RWPE2 (cell line): Measurements from ENCODE around the gene BDH1.
"Not testable (repeated sequence)": the region's sequence is repeated elsewhere in the genome, so short reads cannot be mapped to it uniquely, and the experiment has no call there.

Experiments used
- ATAC-seq: fragments of 200-7000 bp; cut with Tn5 transposase; 3 replicates; pipeline ENCODE4 v1.9.1; 2021; ENCODE audit warnings: low read depth
- DNase-seq: peaks from one replicate; pipeline ENCODE4 v3.0.0-alpha.2; 2020; ENCODE audit warnings: low spot score
- H3K27ac ChIP-seq: fragments of 450-650 bp; 2 replicates; pipeline ENCODE4 v1.5.1; 2017; ENCODE audit warnings: mild to moderate bottlenecking; ENCODE audit not compliant: poor library complexity, severe bottlenecking
- H3K27me3 ChIP-seq: fragments of 250-450 bp; sonication (Bioruptor Pico); 2 replicates; pipeline ENCODE4 v1.5.1; 2021; ENCODE audit warnings: mild to moderate bottlenecking, moderate library complexity; ENCODE audit not compliant: insufficient read depth, poor library complexity, severe bottlenecking
- H3K36me3 ChIP-seq: fragments of 250-450 bp; sonication (Bioruptor Pico); 2 replicates; pipeline ENCODE4 v1.5.1; 2020; ENCODE audit warnings: low read depth, mild to moderate bottlenecking, moderate library complexity
- H3K4me1 ChIP-seq: fragments of 250-450 bp; sonication (Bioruptor Pico); 2 replicates; pipeline ENCODE4 v1.5.1; 2021; ENCODE audit warnings: mild to moderate bottlenecking, moderate library complexity; ENCODE audit not compliant: insufficient read depth, poor library complexity, severe bottlenecking
- H3K4me3 ChIP-seq: fragments of 250-450 bp; sonication (Bioruptor Pico); 2 replicates; pipeline ENCODE4 v1.5.1; 2021; ENCODE audit warnings: mild to moderate bottlenecking, moderate library complexity; ENCODE audit not compliant: severe bottlenecking
- H3K9me3 ChIP-seq: fragments of 250-450 bp; sonication (Bioruptor Pico); 2 replicates; pipeline ENCODE4 v1.5.1; 2021; ENCODE audit warnings: mild to moderate bottlenecking, moderate library complexity; ENCODE audit not compliant: severe bottlenecking
- TF ChIP-seq, protein P1 (sequence below): fragments of 450-650 bp; IDR thresholded peaks from one replicate; pipeline ENCODE4 v1.5.1; 2017; ENCODE audit warnings: mild to moderate bottlenecking, moderate library complexity; ENCODE audit not compliant: poor library complexity, severe bottlenecking

The BDH1 gene, protein sequence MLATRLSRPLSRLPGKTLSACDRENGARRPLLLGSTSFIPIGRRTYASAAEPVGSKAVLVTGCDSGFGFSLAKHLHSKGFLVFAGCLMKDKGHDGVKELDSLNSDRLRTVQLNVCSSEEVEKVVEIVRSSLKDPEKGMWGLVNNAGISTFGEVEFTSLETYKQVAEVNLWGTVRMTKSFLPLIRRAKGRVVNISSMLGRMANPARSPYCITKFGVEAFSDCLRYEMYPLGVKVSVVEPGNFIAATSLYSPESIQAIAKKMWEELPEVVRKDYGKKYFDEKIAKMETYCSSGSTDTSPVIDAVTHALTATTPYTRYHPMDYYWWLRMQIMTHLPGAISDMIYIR

DNA sequence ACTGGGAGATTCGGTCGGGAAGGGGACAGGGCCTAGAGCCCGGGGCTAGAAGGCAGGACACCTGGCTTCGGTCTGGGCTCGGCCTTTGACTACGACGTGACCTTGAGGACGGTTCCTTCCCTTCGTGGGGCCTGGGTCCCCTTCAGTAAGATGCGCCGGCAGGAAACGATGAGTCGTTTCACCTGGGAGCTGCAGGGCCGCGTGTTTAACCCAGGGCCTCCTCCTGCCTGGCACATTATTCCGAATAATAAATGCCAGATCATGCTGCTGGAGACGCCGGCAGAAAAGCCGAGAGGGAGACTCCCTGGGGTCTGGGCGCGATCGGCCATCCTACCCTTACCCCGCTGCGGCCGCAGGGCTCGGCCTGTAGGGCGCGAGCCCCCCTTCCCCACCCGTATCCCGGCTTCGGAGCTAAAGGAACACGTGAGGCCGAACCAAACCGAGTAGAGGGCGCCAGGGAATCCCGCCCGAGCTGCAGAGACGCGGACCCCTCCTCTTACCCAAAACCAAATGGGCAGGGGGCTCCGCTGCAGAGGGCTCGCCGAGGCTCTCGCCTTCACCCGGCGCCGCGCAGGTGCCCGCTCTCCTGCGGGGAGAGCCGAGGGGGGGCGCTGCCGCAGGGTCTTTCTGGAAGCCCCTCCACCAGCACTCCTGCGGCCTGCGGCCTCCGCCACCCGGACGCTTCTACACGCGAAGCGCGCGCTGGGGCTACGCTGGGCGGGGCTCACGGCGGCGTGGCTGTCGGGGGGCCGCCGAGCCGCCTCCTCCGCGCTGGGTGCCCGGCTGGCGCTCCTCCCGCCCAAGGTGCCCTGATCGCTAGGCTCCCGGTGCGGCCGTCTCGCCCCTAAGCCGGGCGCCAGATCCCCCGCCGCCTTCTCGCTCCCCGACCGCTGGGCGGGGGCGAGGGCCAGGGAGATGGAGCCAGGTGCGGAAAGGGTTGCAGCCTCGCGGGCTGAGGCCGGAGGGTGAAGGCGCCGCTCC is at the start of gene BDH1:
TSS of gene BDH1 (minus strand) at position 688 of the 981 bp plus-strand sequence. CDS start 9,525 bp downstream, outside the sequence.
- Histone ChIP-seq H3K27me3 (no peaks in the 10 kb centered on the region), H3K27ac (peak within 1 kb of the TSS; percentile 56), H3K4me3 (peak within 1 kb of the TSS; percentile 69), H3K4me1 (peaks cover 5% of the 10 kb centered on the region), H3K9me3 (no peaks in the 10 kb centered on the region), H3K36me3 (no peaks in the 10 kb centered on the region)
- no peak for DNase-seq
- ATAC-seq, result peak; percentile 47
- TF ChIP-seq, protein P1, sequence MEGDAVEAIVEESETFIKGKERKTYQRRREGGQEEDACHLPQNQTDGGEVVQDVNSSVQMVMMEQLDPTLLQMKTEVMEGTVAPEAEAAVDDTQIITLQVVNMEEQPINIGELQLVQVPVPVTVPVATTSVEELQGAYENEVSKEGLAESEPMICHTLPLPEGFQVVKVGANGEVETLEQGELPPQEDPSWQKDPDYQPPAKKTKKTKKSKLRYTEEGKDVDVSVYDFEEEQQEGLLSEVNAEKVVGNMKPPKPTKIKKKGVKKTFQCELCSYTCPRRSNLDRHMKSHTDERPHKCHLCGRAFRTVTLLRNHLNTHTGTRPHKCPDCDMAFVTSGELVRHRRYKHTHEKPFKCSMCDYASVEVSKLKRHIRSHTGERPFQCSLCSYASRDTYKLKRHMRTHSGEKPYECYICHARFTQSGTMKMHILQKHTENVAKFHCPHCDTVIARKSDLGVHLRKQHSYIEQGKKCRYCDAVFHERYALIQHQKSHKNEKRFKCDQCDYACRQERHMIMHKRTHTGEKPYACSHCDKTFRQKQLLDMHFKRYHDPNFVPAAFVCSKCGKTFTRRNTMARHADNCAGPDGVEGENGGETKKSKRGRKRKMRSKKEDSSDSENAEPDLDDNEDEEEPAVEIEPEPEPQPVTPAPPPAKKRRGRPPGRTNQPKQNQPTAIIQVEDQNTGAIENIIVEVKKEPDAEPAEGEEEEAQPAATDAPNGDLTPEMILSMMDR, result no peak

DNA sequence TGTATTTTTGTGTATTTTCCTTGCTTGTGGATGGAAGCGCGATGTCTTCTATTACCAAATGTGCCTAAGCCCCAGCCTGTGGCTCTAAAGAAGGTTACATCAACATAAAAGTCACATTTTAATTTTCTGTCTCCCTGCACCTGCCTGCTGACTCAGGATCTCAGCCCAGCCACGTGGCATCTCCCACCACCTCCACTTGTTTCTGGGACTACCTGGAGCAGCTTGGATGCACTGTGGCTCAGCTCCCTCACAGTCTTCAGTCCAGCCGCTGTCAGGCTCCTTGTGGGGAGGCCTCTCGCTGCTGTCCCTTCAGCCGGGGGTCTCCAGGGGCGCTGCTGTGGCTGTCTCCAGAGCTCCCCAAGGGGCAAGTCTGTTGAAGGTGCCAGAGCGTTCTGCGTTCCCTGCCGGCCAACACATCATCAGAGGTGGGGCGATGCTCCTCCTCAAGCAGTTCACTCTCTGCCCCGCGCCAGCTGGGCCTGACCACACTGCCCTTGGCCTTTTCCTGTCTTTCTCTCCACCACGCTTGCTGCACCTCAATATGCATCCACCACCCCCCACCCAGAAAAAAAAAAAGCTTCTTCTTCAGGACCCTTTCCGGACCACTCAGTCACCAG is 47.7 kb upstream of the BDH1 start:
- TF ChIP-seq, protein P1, result no peak
- H3K27ac ChIP-seq, result no peak overlapping the region
- no peaks in the 10 kb centered on the region for H3K27me3 ChIP-seq
- ATAC-seq (no peak), DNase-seq (no peak)
- no peak overlapping the region for H3K4me3 ChIP-seq
- H3K4me1 ChIP-seq, result no peaks in the 10 kb centered on the region
- H3K36me3 ChIP-seq, result peaks cover 21% of the 10 kb centered on the region
- H3K9me3 ChIP-seq, result no peaks in the 10 kb centered on the region

DNA sequence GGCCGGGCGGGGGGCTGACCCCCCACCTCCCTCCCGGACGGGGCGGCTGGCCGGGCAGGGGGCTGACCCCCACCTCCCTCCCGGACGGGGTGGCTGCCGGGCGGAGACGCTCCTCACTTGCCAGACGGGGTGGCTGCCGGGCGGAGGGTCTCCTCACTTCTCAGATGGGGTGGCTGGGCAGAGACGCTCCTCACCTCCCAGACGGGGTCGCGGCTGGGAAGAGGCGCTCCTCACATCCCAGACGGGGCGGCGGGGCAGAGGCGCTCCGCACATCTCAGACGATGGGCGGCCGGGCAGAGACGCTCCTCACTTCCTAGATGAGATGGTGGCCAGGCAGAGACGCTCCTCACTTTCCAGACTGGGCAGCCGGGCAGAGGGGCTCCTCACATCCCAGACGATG is 46.6 kb upstream of the BDH1 start:
- ATAC-seq, H3K4me3 ChIP-seq, H3K4me1 ChIP-seq, H3K27ac ChIP-seq, H3K9me3 ChIP-seq, DNase-seq, H3K27me3 ChIP-seq: not testable (repeated sequence)
- H3K36me3 ChIP-seq, result peaks cover 12% of the 10 kb centered on the region; the same call in 1 of the 2 replicates

DNA sequence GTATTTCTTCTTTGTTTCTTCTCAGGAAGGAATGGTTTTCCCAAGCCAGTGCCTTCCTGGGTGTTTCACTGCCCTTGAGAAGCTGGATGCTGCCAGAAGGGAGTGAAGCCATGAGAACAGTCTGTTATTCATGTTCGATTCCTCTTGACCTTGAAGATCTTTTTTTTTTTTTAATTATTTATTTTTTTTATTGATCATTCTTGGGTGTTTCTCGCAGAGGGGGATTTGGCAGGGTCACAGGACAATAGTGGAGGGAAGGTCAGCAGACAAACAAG is 45.7 kb upstream of the BDH1 start:
- not testable (repeated sequence) for H3K27me3 ChIP-seq, ATAC-seq, H3K4me3 ChIP-seq, H3K9me3 ChIP-seq, DNase-seq, H3K36me3 ChIP-seq, H3K27ac ChIP-seq, H3K4me1 ChIP-seq

DNA sequence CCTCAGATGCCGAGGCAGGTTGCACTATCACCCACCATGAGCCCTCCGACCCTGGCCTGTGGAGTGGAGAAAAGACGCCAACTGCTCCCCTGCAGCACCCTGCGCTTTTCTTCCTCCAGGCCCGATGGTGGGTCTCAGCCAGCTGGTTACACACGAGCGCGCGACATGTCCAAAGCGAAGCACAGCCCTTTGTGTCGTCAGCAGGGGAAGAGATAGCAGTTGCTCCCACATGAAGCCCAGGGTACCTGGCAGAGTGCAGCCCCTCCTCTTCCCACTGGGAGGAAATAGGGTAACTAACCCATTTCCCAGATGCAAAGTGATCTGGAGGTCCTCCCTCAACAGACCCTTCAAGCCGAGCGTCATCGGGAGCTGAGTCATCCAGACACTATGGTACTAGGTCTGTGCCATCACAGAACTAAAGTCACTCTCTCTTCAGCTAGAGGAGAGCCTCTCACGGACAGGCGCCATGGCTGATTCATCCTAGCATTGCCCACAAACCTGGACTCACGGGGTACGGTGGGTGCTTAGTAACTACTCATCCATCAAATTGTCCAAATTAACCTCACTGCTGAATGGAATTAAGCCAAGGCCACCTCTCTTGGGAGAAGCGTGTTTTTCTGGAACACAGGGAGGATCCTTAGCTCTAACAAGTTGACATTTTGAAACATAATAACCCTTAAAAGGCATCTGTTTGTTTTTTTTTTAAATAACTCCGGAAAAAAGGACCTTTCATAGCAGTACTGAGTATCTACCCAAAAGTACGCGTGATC is 45.2 kb upstream of the BDH1 start:
- Histone ChIP-seq H3K4me1 (no peaks in the 10 kb centered on the region), H3K36me3 (no peaks in the 10 kb centered on the region), H3K27me3 (no peaks in the 10 kb centered on the region), H3K9me3 (no peaks in the 10 kb centered on the region), H3K4me3 (no peak overlapping the region), H3K27ac (no peak overlapping the region)
- ATAC-seq, result no peak
- TF ChIP-seq, protein P1, result no peak
- DNase-seq, result no peak
